Left cardiac atrium (tissue), 4 donors: ENCODE data around the gene KIZ. TPM values are rescaled to one million over a fixed set of nuclear protein-coding genes. Genes with fewer than 3 reads are reported as not detected.
"Not testable (repeated sequence)": the region's sequence is repeated elsewhere in the genome, so short reads cannot be mapped to it uniquely, and the experiment has no call there.

ENCODE experiments used
- ATAC-seq, 2 donors: fragments of 200-7000 bp; cut with Tn5 transposase; one replicate each; pipeline ENCODE4 v1.9.1; 2020; ENCODE audit warnings: mild to moderate bottlenecking in 2 of 2, moderate library complexity in 2 of 2
- DNase-seq: peaks from one replicate; pipeline ENCODE4 v3.0.0-alpha.2; 2020
- intact Hi-C, 2 donors: fragments of 100-400 bp; cut with DNase I; formaldehyde crosslinking; loops; one replicate each; pipeline versions ENCODE4 v1.14.1 to v1.15.1; 2022 to 2023
- total RNA-seq, 2 donors: library from RNA; stranded (reverse); fragmentation: NEBNext Ultra II Directional; extraction: Animal tissue kit (Norgen Biotek cat#: 25700); gene quantifications; one replicate each; pipeline ENCODE4 v1.2.1, GENCODE V29; 2021
- donor health status: DM: no; HTN: yes; CAD: no.
- donor health status: DM: no; HTN: yes; CAD: no; lungs with severe emphysema.
- donor health status: DM: yes; HTN: yes; CAD: no.
- donor health status: Dilated cardiomyopathy.

The KIZ gene
- total RNA-seq, 2 donors from 2014 or later: 15.1 to 25.4 TPM

DNA sequence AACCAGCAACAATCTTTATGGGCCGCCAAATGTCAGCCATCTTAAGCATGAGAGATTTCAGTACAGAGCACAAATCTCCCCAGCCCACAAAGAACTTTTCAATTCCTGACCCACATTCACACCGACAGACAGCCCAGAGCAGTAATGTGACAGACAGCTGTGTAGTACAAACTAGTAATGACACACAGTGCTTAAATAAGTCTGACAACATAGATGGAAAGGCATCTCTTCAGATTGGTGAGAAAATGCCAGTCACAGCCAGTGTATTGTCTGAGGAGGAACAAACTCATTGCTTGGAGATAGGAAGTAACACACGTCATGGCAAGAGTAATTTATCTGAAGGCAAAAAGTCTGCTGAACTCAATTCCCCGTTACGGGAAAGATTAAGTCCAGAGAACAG lies 36.0 kb downstream of the KIZ start:
- ATAC-seq (peak in 1 of 2 donors; percentile 46), DNase-seq (no peak)
- intact Hi-C loops: no loop called here

DNA sequence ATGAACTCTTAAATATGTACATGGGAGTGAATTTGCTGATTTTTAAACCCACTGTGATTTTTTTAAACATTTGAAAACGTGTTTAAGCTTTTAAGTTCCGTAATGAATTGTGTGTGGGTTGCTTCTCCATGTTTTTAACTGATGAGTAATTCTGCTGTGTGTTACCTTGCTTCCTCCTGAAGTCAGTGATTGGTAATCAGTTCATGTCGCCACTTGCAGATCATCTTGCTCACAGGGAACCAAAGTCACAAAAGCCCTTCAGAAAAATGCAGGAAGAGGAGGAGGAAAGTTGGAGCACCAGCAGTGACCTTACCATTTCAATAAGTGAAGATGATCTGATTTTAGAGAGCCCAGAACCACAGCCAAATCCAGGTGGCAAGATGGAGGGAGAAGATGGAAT lies 36.7 kb downstream of the KIZ start:
- intact Hi-C loops: no loop called here
- peak in 1 of 2 donors; percentile 37 for ATAC-seq
- DNase-seq: no peak

DNA sequence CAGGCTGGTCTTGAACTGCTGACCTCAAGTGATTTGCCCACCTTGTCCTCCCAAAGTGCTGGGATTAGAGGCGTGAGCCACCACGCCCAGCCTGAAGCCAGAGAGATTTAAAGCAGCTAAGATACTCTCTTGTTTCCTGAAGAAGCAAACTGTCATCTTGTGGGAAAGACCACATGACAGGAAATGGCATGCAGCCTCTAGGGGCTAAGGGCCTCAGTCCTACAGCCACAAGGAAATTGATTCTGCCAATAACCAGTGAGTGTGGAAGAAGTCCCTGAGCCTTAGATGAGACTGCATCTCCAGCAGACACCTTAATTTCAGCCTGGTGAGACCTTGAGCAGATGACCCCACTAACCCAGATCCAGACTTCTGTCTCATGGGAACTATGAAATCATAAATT lies 40.9 kb downstream of the KIZ start:
- intact Hi-C loops: no loop called here
- DNase-seq (no peak), ATAC-seq (no peak)

DNA sequence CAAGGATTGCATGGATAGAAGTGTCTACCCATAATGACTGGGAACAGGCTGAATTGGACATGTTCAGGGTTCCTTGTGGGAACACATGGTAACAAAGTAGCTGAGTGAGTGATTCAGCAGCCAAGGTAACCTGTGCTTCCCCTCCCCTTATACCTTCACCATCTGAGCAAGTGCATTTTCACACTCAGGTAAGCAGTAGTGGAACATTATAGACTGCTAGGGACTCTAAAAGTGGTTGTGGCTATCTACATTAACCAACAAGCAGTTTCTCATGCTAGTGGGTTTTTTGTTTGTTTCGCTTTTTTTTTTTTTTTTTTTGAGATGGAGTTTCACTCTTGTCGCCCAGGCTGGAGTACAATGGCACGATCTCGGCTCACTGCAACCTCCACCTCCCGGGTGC lies 41.4 kb downstream of the KIZ start:
- intact Hi-C loops: no loop called here
- no peak for ATAC-seq
- DNase-seq: no peak

DNA sequence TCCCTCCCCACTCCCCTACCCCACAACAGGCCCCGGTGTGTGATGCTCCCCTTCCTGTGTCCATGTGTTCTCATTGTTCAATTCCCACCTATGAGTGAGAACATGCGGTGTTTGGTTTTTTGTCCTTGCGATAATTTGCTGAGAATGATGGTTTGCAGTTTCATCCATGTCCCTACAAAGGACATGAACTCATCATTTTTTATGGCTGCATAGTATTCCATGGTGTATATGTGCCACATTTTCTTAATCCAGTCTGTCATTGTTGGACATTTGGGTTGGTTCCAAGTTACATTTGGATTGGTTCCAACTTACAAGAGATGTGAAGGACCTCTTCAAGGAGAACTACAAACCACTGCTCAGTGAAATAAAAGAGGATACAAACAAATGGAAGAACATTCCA lies 42.2 kb downstream of the KIZ start:
- DNase-seq, intact Hi-C loops, ATAC-seq: not testable (repeated sequence)

DNA sequence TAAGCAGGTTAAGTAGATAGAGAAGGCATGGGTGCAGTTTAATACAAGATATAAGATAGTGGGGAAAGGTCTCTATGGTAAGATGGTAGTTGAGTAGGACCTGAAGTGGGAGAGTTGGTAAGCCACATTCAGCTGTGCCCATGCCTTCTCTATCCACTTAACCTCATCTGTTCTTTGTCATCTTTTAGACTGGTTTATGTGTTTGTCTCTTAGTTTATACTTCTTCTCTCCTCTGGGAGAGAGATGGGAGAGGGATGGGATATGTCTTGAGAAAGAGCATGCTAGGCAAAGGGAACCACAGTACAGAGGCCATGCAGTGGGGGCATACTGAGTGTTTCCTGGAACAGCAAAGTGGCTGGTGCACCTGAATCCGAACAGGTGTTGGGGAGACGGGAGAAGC lies 46.7 kb downstream of the KIZ start:
- ATAC-seq: no peak
- intact Hi-C loops: no loop called here
- no peak for DNase-seq

DNA sequence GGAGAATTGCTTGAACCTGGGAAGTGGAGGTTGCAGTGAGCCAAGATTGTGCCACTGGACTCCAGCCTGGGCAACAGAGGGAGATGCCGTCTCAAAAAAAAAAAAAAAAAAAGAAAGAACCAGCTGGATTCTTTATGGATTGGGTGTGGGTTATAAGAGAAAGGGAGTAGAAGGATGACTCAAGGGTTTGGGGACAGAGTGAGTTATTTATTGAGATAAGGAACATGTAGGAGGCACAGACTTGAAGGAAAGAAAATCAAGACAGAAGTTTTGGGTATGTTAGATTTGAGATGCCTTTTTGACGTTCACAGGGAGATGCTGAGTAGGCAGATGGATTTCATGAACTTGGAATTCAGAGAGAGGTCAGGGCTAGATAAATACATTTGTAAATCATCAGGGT lies 47.6 kb downstream of the KIZ start:
- DNase-seq: no peak
- intact Hi-C loops: no loop called here
- peak in 1 of 2 donors; percentile 68 for ATAC-seq

DNA sequence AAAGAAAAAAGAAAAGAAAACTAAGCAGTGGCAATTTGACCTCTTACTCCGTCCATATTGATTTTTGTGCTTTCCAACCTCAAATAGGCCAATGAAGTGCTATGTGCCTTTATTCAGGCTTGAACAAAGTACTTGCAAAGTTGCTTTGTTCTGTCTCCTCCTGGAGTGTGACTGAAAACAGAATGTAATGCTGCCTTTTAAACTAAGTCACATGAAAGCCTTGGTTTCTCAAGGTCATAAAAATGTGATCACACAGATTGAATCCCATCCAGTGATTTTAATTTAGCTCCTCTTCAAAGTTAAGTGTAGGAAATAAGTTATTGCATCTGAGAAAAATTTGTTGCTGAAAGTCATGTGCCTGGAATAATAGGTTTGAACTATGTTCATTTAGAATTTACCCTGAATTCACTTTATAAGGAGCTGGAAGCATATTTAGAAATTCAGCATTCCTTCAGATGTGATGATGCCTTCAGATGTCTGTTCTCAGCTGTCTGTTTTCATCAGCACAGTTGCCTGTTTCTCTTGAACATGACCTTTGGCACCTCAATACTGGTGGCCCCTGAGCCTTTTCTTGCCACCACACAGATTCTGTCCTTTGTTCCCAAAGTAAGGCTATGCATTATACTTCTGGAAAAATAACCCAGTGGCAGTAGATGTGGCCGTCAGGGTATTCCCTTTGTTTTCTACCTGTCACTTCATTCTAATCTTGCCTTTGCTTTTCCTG lies 48.8 kb downstream of the KIZ start:
- ATAC-seq: no peak
- no peak for DNase-seq
- intact Hi-C loops: no loop called here

DNA sequence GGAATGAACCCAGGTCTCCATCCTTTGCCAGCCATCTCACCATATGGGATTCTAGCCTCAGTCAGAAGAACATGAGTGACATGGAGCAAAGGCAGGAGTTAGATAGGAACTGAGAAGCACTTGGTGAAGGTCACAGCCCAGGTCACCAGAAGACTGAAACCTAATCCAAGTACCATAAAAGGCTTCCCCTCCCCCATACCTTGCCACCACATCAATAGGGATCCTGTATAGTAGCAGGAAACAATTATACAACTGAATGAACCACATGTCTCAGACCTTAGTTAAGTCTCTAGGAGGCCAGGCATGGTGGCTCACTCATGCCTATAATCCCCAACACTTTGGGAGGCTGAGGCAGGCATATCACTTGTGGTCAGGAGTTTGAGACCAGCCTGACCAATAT lies 49.6 kb downstream of the KIZ start:
- ATAC-seq (no peak), DNase-seq (no peak)
- intact Hi-C loops: no loop called here

DNA sequence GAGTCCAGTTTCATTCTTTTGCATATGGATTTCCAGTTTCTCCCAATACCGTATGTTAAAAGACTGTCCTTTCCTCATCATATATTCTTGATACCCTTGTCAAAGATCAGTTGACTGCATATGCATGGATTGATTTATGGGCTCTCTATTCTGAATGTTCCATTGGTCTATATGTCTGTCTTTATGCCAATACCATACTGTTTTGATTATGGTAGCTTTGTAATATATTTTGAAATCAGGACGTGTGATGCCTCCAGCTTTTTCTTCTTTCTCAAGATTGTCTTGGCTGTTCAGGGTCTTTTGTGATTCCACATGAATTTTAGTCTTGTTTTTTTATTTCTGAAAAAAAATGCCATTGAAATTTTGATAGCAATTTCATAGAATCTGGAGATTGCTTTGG lies 51.9 kb downstream of the KIZ start:
- ATAC-seq: no peak

DNA sequence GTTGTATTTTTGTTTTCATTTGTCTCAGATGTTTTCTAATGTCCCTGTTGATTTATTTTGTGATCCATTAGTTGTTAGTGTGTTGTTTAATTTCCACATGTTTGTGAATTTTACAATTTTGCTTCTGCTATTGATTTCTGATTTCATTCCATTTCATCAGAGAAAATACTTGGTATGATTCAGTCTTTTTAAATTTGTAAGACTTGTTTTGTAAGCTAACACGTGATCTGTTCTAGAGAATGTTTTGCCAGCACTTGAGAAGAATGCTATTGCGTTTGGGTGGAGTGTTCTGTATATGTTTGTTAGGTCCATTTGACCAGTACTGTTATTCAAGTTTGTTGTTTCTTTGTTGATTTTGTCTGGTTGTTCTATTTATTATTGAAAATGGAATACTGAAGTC lies 53.9 kb downstream of the KIZ start:
- DNase-seq: no peak
- ATAC-seq: no peak
- intact Hi-C loops: no loop called here

More for the DNA sequence above, 51.9 kb downstream of the KIZ start:
- intact Hi-C loops: no loop called here
- DNase-seq: no peak

DNA sequence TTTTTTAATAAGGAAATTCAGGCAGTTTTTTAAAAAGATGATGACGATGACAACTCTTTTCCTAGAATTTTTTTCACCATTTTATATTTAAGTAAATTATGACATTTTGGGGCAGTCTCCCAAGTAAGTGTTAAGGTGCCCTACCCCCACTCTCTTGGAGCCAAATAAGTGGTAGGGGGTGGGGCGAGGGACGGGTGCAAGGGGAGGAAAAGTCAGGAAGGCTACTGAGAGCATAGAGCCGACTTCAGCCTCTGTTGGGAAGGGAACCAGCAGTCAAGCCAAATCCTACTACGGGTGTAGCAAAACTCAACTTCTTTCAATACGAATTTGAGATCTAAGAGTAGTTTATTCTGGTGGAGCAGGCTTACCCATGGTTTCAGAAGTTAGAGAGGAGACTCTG lies 54.4 kb downstream of the KIZ start:
- DNase-seq (no peak), ATAC-seq (no peak)
- intact Hi-C loops: no loop called here

DNA sequence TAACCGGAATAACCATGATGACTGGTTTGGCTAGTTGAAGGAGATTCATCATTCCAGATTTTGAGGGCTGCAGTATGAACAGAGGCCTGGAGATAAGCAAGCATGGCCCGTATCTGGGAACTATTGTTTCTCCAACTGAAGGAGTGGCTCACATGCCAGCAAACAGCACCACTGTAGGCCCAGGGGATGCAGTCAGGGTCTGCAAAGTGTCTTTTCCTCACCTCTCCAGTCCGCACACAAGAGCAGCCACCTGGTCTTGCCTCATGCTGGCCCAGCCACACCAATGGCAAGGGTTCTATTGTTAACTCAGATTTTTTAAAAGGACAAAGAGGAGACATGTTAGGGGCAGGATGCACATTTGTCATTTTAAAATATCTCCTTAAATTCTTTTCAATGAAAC lies 55.1 kb downstream of the KIZ start:
- ATAC-seq: no peak
- intact Hi-C loops: no loop called here

DNA sequence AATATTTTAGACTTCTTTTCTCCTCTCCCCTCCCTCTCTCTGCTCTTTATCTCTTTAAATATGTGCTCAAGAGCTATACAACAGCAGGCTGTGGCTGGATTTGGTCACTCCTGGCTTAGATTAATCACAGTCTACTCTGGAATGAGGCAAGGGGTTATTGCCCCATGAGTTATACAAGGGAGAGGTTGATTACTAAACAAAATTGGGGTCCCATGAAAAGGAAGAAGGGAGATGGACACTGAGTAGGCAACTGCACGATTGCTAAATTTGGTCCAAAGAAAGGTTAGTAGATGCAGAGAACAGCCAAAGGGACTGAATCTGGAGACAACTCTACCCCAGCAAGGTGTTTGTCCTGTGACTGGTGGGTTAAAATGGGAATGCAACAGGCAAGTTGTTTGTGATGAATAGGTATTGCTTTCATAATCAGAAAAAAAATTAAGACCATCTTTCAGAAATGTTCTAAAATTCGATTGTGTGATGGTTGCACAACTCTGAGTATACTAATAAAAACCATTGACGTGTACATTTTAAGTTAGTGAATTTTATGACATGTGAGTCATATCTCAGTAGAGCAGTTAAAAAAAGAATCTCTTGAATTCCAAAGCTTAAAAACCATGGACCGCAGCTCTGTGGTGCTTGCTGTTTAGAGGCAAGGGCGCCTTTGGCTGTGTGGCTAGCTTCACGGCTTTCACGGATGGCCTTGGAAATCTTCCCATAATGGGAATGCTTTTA lies 57.1 kb downstream of the KIZ start:
- DNase-seq (no peak), ATAC-seq (peak; percentile 74 to 79)
- intact Hi-C loops: no loop called here

More for the DNA sequence above, 55.1 kb downstream of the KIZ start:
- no peak for DNase-seq

DNA sequence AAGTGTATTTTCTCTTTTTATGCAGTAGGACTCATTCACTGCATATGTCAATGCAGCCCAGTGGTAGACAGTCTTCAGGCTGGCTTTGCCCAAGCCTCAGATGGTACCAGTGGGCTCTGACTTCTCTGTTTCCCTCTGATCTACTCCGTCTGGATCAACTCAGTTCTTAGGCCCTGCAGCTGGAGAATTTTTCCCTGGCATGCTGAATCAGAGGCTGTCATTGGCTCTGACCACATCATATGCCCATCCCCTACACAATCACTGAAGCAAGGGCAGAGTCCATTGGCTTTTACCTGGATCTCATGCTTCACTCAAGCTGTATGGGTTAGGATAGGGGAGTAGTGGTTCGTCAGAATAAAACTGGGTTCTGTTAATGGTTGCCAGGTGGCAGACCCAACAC lies 57.8 kb downstream of the KIZ start:
- DNase-seq (no peak), ATAC-seq (no peak)
- intact Hi-C loops: no loop called here

DNA sequence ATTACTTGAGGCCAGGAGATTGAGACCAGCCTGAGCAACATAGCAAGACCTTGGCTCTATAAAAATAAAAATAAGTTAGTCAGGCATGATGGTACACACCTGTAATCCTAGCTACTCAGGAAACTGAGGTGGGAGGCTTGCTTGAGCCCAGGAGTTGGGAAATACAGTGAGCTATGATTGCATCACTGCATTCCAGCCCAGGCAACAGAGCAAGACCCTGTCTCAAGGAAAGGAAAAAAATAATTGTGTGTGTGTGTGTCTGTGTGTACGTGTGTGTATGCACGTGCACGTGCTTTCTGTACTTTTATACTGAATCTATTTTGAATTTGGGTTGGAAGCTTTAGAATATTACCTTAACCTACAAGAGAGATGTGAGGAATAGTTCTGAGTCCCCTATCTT lies 58.9 kb downstream of the KIZ start:
- intact Hi-C loops: no loop called here
- DNase-seq (no peak), ATAC-seq (peak in 1 of 2 donors; percentile 84)

DNA sequence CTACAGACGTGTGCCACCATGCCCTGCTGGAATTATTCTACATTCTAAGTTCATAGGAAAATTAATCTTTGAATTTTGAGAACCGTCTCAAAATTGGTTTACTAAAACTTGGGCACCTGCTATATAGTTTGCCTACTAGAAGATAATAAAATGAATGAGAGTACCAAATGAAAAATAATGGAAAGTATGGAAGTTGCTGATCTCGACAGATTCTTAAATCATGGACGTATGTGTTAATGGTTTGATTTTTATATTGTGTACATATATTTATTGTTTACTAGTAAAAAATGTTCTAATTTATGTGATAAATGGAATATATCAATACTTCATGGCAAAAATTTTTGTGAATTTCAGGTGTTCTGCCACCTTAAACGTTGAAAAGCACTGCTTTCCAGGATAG lies 60.0 kb downstream of the KIZ start:
- intact Hi-C loops: no loop called here
- DNase-seq (no peak), ATAC-seq (no peak)

DNA sequence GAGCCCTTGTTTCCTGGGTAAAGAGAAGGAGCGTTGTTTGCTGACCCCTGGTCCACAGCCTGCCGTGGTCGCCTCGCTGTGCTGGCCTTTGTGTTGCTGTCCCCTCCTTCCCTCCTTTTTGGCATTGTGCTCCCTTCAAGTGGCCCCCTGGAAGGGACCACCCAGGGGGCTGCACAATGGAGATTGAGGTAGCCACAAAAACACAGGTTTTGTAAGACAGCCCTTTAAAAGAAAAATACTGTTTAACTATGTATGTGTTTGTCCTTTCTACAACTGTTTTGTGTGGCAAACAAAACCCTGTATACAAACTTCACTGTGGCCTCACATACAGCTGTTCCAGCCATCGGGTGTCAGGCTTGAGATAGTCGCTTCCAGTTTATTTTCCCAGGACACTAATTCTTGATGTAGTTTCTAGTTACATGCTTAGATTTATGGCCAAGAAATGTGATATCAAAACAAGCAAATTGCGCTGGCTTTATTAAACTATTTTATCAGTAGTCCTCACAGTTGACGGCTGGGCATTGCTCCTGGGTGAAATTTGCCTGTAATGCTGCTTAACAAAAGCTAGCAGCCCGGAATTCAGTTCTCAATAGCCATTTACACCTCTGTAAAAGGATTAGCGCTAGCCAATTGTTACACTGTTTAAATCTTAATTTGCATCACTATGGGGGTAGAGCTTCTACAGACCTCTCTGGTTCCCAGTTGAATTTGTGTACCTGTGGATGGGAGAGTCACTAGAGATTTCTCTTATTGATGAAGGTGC lies 64.1 kb downstream of the KIZ start:
- no peak for DNase-seq
- intact Hi-C loops: no loop called here
- ATAC-seq: no peak

DNA sequence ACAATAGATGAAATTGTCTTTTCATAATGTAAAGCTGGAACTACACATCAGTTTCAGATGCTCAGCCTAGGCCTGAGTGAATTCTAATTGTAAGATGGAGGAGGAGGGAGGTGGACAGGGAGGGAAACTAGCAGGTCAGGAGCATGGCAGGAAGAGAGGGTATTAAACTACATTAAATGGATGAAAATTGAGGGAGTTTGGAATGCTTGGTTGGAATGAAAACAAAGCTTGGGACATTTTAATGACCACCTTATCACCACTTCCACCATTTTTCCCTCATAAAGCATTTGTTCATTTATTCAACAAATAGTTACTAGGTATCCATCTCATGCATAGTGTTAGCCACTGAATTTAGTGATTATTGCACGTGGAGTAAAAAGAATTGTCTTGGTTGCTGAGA lies 65.0 kb downstream of the KIZ start:
- DNase-seq (no peak), ATAC-seq (no peak)
- intact Hi-C loops: no loop called here

DNA sequence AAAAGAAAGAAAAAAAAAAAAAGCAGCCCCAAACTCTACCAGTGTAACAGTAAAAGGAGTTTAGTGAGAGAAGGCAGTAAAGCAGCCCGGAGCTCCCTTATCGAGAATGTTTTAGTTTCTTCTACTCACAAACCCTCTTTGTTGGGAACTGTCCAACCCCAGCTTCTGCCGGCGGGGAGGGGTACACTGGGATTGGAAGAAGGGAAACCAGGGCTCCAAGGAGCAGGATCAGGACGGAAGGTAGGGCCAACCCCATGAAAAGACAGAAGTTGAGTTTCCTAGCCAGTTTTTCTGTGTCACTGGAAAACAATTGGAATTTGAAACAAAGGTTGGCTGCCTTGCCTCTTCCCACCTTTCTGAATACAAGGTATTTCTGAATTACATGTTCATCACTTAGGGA lies 66.0 kb downstream of the KIZ start:
- DNase-seq (no peak), ATAC-seq (peak in 1 of 2 donors; percentile 36)
- intact Hi-C loops: no loop called here
